Endothelial cell of umbilical vein (primary cell): ENCODE measurements around the gene CYP4F8. TPM values are rescaled to one million over a fixed set of nuclear protein-coding genes. Genes with fewer than 3 reads are reported as not detected.
A peak's percentile ranks its signal among the peaks of the same experiment; 100 is the strongest.

Experiments
- BruUV-seq: library from RNA; stranded (reverse); fragments of 400-500 nt; replicated peaks from 2 replicates; lab custom pipeline; 2021; lab: Mats Ljungman, UMichigan
- CTCF ChIA-PET: fragments of 300-600, 350-600 bp; sonication (Branson Sonifier 250); formaldehyde crosslinking; loops from one replicate; lab custom pipeline; 2021; ENCODE audit warnings: antibody characterized with exemption, inconsistent platforms; lab: Charles Lee
- POLR2A ChIA-PET: fragments of 300-600, 350-600 bp; sonication (Branson Sonifier 250); formaldehyde crosslinking; loops from one replicate; lab custom pipeline; 2021; ENCODE audit warnings: antibody characterized with exemption, inconsistent platforms; lab: Charles Lee
- DNase-seq: peaks from one replicate; pipeline ENCODE4 v3.0.0-alpha.2; 2011; ENCODE audit warnings: low read depth, low spot score
- FAIRE-seq: peaks from 2 replicates; lab custom pipeline; 2011; peaks lifted over from hg19 to GRCh38; lab: Jason Lieb, UNC
- H2AFZ ChIP-seq: 2 replicates; pipeline ENCODE4 v1.6.0; 2012; ENCODE audit warnings: low read depth, low read length, control low read depth, inconsistent platforms
- H3K27ac ChIP-seq: 2 replicates; pipeline ENCODE4 v1.5.1; 2011; ENCODE audit warnings: low read depth, mild to moderate bottlenecking, control low read depth, low read length, moderate library complexity; ENCODE audit not compliant: insufficient read depth
- H3K27me3 ChIP-seq, 2 experiments: 2 replicates each; pipeline versions ENCODE4 v1.6.0 to v1.6.1; 2011; ENCODE audit warnings: low read length in 2 of 2, mixed read lengths in 1 of 2; ENCODE audit not compliant: control insufficient read depth in 2 of 2, insufficient read depth in 2 of 2
- H3K36me3 ChIP-seq, 2 experiments: 2 replicates in 1 of 2; 3 replicates in 1 of 2; pipeline ENCODE4 v1.5.1; 2011; ENCODE audit warnings: low read length in 2 of 2, mild to moderate bottlenecking in 1 of 2, moderate library complexity in 1 of 2; ENCODE audit not compliant: control insufficient read depth in 2 of 2, insufficient read depth in 2 of 2; ENCODE audit errors: extremely low read depth in 1 of 2
- H3K4me1 ChIP-seq: 3 replicates; pipeline ENCODE4 v1.5.1; 2011; ENCODE audit warnings: mild to moderate bottlenecking, low read length; ENCODE audit not compliant: control insufficient read depth, insufficient read depth; ENCODE audit errors: extremely low read depth
- H3K4me2 ChIP-seq: 2 replicates; pipeline ENCODE4 v1.6.1; 2011; ENCODE audit warnings: low read length, control low read depth, mixed read lengths; ENCODE audit not compliant: insufficient read depth
- H3K4me3 ChIP-seq, 3 experiments: fragments of 200-600 bp in 1 of 3; sonication (generic), shearing (Covaris generic) in 1 of 3; replicated peaks in 1 of 3; 2 replicates each; pipeline ENCODE4 v1.5.1; 2011 to 2016; ENCODE audit warnings: control low read depth in 3 of 3, low read length in 3 of 3, mild to moderate bottlenecking in 2 of 3, inconsistent platforms in 1 of 3, low read depth in 1 of 3, moderate library complexity in 1 of 3; ENCODE audit not compliant: insufficient read depth in 1 of 3
- H3K79me2 ChIP-seq: 2 replicates; pipeline ENCODE4 v1.6.0; 2012; ENCODE audit warnings: low read length, inconsistent platforms; ENCODE audit not compliant: control insufficient read depth, insufficient read depth
- H3K9ac ChIP-seq: replicated peaks from 2 replicates; pipeline ENCODE3; 2011; ENCODE audit warnings: low read length, control low read depth; ENCODE audit not compliant: insufficient read depth; ENCODE audit errors: extremely low read depth
- H3K9me1 ChIP-seq: replicated peaks from 3 replicates; pipeline ENCODE4 v1.6.0; 2011; ENCODE audit warnings: mild to moderate bottlenecking, low read length; ENCODE audit not compliant: control insufficient read depth, insufficient read depth; ENCODE audit errors: extremely low read depth
- H3K9me3 ChIP-seq: replicated peaks from 2 replicates; pipeline ENCODE4 v1.5.1; 2012; ENCODE audit warnings: low read length, inconsistent platforms; ENCODE audit not compliant: control insufficient read depth, insufficient read depth
- H4K20me1 ChIP-seq: replicated peaks from 2 replicates; pipeline ENCODE3; 2011; ENCODE audit warnings: mild to moderate bottlenecking, low read length; ENCODE audit not compliant: control insufficient read depth, insufficient read depth; ENCODE audit errors: extremely low read depth
- CTCF ChIP-seq, 2 donors: IDR thresholded peaks; 1 replicate in 1 of 2; 2 replicates in 1 of 2; pipeline ENCODE4 v1.5.1; 2011; ENCODE audit warnings: low read length in 2 of 2, mild to moderate bottlenecking in 2 of 2, moderate library complexity in 2 of 2, control low read depth in 1 of 2, inconsistent platforms in 1 of 2, low read depth in 1 of 2; ENCODE audit not compliant: insufficient read depth in 1 of 2; ENCODE audit errors: extremely low read depth in 1 of 2
- JUN ChIP-seq: IDR thresholded peaks from 2 replicates; pipeline ENCODE4 v1.6.1; 2011; ENCODE audit warnings: borderline replicate concordance, low read depth; ENCODE audit not compliant: insufficient read length, insufficient read depth
- MYC ChIP-seq: IDR thresholded peaks from one replicate; pipeline ENCODE4 v1.6.1; 2011; ENCODE audit warnings: mild to moderate bottlenecking, low read depth, low read length
- POLR2A ChIP-seq: IDR thresholded peaks from 2 replicates; pipeline ENCODE4 v1.6.1; 2012; ENCODE audit warnings: low read depth, mild to moderate bottlenecking, control low read depth, low read length
- dilution Hi-C: fragments of 300-500 bp; cut with MboI; formaldehyde crosslinking; loops from one replicate; pipeline ENCODE4 v1.15.0; 2019; ENCODE audit warnings: low sequenced_read_pairs; ENCODE audit not compliant: extremely low pct_ligation_motif_present
- intact Hi-C: fragments of 100-400 bp; cut with micrococcal nuclease; formaldehyde crosslinking; loops from one replicate; pipeline ENCODE4 v1.10.0; 2022
- polyA plus RNA-seq, 4 experiments: library from polyadenylated mRNA; depleted of rRNA in 3 of 4; stranded (reverse) in 3 of 4; unstranded in 1 of 4; fragments of >200 nt; gene quantifications; 2 replicates each; pipeline versions ENCODE4 v1.2.1 to v1.2.3, GENCODE V29; 2011 to 2012; ENCODE audit warnings: missing spikeins in 1 of 4
- total RNA-seq: library from RNA; stranded (reverse); gene quantifications from 2 replicates; pipeline ENCODE4 v1.2.3, GENCODE V29; 2021
- TF ChIP-seq, protein P1 (sequence below): IDR thresholded peaks from 2 replicates; pipeline ENCODE4 v1.6.1; 2011; ENCODE audit not compliant: insufficient read depth, insufficient read length

The CYP4F8 gene
- total and polyA plus RNA-seq, 2 donors (not counting 3 experiments of a cell fraction or from before 2014, with no cell fraction given), result not detected

DNA sequence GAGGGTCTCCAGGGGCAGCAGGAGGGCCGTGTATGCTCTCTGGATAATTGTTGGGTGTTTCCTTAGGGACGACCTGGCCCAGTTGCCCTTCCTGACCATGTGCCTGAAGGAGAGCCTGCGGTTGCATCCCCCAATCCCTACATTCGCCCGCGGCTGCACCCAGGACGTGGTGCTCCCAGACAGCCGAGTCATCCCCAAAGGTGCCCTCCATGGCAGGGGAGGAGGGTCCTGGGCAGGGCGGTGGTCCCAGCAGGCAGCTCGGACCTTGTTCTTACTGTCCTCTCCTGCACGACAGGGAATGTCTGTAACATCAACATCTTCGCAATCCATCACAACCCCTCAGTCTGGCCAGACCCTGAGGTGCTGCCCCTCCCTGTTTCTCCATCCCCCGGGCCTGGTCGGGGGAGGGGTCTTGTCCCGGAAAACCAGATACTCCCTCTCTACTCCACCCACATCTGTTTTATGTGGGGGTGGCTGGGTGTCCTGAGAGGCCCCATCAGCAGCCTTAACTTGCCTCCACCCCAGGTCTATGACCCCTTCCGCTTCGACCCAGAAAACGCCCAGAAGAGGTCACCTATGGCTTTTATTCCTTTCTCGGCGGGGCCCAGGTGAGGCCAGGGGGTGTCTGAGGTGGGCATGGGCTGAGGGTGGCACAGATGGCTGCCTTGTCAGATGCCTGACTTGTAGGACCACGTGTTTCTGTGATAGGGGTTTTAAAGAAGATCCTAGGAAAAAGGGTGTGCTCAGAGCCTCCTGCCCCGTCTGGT is 13.4 kb downstream of the CYP4F8 start:
- BruUV-seq, result no TSS peak
- Histone ChIP-seq H2AFZ (no peak overlapping the region), H3K9ac (no peak overlapping the region), H3K4me2 (no peak overlapping the region), H3K4me1 (no peaks in the 10 kb centered on the region), H3K9me3 (no peaks in the 10 kb centered on the region), H3K79me2 (no peaks in the 10 kb centered on the region), H4K20me1 (no peaks in the 10 kb centered on the region), H3K9me1 (no peaks in the 10 kb centered on the region), H3K27me3 (no peaks in the 10 kb centered on the region), H3K36me3 (no peaks in the 10 kb centered on the region), H3K27ac (no peak overlapping the region), H3K4me3 (no peak overlapping the region)
- TF ChIP-seq POLR2A (no peak), JUN (no peak)
- TF ChIP-seq, protein P1, sequence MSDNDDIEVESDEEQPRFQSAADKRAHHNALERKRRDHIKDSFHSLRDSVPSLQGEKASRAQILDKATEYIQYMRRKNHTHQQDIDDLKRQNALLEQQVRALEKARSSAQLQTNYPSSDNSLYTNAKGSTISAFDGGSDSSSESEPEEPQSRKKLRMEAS, result no peak
- dilution Hi-C loops, result no loop called here
- DNase-seq, result no peak
- CTCF ChIA-PET, result no interaction called here
- POLR2A ChIA-PET, result no interaction called here
- no peak for FAIRE-seq
- intact Hi-C loops, result loop anchor here (1.0 to 5.0 kb wide), 2 partner anchors 241 to 754 kb away; no protein-coding TSS in a partner anchor

GRCh38 chr19:15629003-15629880 is 14.2 kb downstream of the CYP4F8 start:
- peak; percentile 47 for FAIRE-seq
- Histone ChIP-seq H3K9me3 (no peaks in the 10 kb centered on the region), H3K9ac (no peak overlapping the region), H3K9me1 (no peaks in the 10 kb centered on the region), H3K4me1 (no peaks in the 10 kb centered on the region), H3K4me3 (no peak overlapping the region), H3K4me2 (no peak overlapping the region), H3K27ac (no peak overlapping the region), H3K27me3 (no peaks in the 10 kb centered on the region), H4K20me1 (no peaks in the 10 kb centered on the region), H3K36me3 (no peaks in the 10 kb centered on the region), H3K79me2 (no peaks in the 10 kb centered on the region), H2AFZ (no peak overlapping the region)
- no TSS peak for BruUV-seq
- intact Hi-C loops, result loop anchor here (1.0 to 5.0 kb wide), 2 partner anchors 240 to 753 kb away; no protein-coding TSS in a partner anchor
- dilution Hi-C loops, result no loop called here
- DNase-seq, result peak; percentile 40
- ChIA-PET POLR2A (no interaction called here), CTCF (interaction anchor here (0.5 to 1.2 kb wide), 13 partner anchors 22 to 757 kb away, joined by 3 to 17 read pairs (median 3); partner anchors contain the start of gene FAM32A)
- peak; percentile 83 for TF ChIP-seq CTCF (IDR thresholded peaks at IDR 0.05; ENCODE audit: extremely low read depth in 1 of 2, insufficient read depth in 1 of 2, low read depth in 1 of 2, low read length in 2 of 2)
- no peak for TF ChIP-seq MYC
- TF ChIP-seq JUN, result no peak
